ENCODE data around the gene SLC6A19.
A peak's percentile ranks its signal among the peaks of the same experiment; 100 is the strongest.

The SLC6A19 gene

DNA sequence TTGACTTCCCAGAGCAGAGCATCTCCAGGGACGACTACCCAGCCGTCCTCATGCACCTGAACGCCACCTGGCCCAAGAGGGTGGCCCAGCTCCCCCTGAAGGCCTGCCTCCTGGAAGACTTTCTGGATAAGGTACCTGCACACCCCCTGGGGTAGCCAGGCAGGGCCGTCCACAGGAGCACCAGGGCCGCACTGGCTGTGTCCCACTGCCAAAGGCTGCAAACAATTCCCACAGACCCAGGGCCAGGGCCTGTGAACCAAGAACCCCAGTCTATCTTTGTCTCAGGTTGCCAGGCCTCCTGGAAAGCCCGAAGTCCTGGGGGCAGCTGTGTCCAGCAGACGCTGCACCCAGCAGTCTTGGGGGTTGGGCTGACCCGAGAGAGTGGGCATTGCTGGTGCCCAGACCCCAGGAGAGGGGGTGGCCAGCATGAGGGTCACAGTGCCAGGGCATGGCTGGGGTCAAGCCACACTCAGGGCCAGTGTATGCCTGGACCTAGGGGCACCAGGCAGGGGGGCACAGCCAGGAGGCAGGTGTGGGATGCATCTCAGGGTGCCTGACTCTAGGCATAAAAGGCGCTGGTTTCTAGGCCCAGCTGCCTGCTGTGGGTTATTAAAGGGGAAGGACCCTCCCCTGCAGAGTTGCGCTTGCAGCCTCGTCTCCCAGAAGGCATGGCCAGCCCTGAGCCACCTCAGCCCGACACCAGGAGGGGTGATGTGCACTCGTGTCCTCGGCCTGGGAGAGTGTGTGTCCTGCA is 41.5 kb downstream of the SLC6A19 start:
- H3K9me3 ChIP-seq (ENCODE audit: severe bottlenecking) = peaks cover 5% of the 10 kb centered on the region
- no peak for DNase-seq
- no peak overlapping the region for H3K4me3 ChIP-seq (ENCODE audit: low read depth, low read length)
- H3K27me3 ChIP-seq (ENCODE audit: insufficient read depth, low read depth, severe bottlenecking) = no peaks in the 10 kb centered on the region
- TF ChIP-seq, protein P1, sequence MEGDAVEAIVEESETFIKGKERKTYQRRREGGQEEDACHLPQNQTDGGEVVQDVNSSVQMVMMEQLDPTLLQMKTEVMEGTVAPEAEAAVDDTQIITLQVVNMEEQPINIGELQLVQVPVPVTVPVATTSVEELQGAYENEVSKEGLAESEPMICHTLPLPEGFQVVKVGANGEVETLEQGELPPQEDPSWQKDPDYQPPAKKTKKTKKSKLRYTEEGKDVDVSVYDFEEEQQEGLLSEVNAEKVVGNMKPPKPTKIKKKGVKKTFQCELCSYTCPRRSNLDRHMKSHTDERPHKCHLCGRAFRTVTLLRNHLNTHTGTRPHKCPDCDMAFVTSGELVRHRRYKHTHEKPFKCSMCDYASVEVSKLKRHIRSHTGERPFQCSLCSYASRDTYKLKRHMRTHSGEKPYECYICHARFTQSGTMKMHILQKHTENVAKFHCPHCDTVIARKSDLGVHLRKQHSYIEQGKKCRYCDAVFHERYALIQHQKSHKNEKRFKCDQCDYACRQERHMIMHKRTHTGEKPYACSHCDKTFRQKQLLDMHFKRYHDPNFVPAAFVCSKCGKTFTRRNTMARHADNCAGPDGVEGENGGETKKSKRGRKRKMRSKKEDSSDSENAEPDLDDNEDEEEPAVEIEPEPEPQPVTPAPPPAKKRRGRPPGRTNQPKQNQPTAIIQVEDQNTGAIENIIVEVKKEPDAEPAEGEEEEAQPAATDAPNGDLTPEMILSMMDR (IDR thresholded peaks at IDR 0.05; ENCODE audit: low read depth, low read length) = no peak
- no peak overlapping the region for H3K27ac ChIP-seq
- no peaks in the 10 kb centered on the region for H3K36me3 ChIP-seq

GRCh38 chr5:1243487-1244130 is 42.2 kb downstream of the SLC6A19 start:
- DNase-seq = peak; percentile 44
- H3K4me3 ChIP-seq (ENCODE audit: low read depth, low read length) = no peak overlapping the region
- H3K36me3 ChIP-seq = no peaks in the 10 kb centered on the region
- TF ChIP-seq, protein P1 (IDR thresholded peaks at IDR 0.05; ENCODE audit: low read depth, low read length) = no peak
- peaks cover 5% of the 10 kb centered on the region for H3K9me3 ChIP-seq (ENCODE audit: severe bottlenecking)
- no peaks in the 10 kb centered on the region for H3K27me3 ChIP-seq (ENCODE audit: insufficient read depth, low read depth, severe bottlenecking)
- H3K27ac ChIP-seq = no peak overlapping the region

DNA sequence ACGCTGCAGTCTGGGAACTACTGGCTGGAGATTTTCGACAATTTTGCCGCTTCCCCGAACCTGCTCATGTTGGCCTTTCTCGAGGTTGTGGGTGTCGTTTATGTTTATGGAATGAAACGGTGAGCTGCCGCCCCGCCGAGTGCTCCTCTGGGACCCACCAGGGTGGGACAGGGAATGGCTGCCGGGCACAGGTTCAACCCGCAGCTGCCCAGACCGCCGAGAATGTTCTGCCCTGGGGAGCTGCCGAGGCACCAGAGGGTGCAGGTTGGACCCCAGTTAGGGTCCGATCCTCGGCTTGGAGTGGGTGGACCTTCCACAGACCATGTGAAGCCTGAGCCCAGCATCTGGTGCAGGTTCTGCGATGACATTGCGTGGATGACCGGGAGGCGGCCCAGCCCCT is 42.9 kb downstream of the SLC6A19 start:
- Histone ChIP-seq H3K27ac (no peak overlapping the region), H3K9me3 (ENCODE audit: severe bottlenecking) (peaks cover 5% of the 10 kb centered on the region), H3K4me3 (ENCODE audit: low read depth, low read length) (no peak overlapping the region), H3K27me3 (ENCODE audit: insufficient read depth, low read depth, severe bottlenecking) (no peaks in the 10 kb centered on the region), H3K36me3 (no peaks in the 10 kb centered on the region)
- TF ChIP-seq, protein P1 (IDR thresholded peaks at IDR 0.05; ENCODE audit: low read depth, low read length) = no peak
- DNase-seq = no peak

GRCh38 chr5:1244976-1245375 is 43.6 kb downstream of the SLC6A19 start:
- DNase-seq = peak; percentile 86
- no peak overlapping the region for H3K27ac ChIP-seq
- no peaks in the 10 kb centered on the region for H3K36me3 ChIP-seq
- H3K4me3 ChIP-seq (ENCODE audit: low read depth, low read length) = no peak overlapping the region
- no peaks in the 10 kb centered on the region for H3K27me3 ChIP-seq (ENCODE audit: insufficient read depth, low read depth, severe bottlenecking)
- TF ChIP-seq, protein P1 (IDR thresholded peaks at IDR 0.05; ENCODE audit: low read depth, low read length) = peak; percentile 89
- H3K9me3 ChIP-seq (ENCODE audit: severe bottlenecking) = peaks cover 5% of the 10 kb centered on the region

DNA sequence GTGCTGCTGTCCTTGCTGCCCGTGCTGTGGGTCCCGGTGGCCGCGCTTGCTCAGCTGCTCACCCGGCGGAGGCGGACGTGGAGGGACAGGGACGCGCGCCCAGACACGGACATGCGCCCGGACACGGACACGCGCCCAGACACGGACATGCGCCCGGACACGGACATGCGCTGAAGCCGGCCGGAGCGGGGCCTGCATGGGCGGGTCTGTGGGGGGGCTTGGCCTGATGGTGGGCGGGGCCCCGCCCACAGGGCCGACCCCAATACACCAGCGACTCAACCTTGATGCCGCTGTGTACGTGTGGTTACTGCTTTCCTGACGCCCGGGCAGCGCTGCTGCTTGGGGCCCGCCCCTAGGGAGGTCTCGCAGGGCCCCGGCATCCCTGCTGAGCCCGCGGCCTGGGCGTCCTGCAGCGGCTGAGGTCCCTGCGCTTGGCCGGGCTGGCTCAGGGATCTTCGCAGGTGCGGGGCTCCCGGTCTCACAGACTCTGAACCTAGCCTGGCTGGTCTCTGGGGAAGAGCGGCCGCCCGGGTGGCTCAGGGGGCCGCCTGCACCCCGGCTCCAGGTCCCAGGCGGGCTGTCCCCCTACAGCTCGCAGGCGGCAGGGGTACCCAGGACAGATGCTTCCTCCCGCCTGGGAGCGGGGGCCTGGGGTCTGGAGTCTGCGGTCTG is 44.6 kb downstream of the SLC6A19 start:
- TF ChIP-seq, protein P1 (IDR thresholded peaks at IDR 0.05; ENCODE audit: low read depth, low read length) = no peak
- Histone ChIP-seq H3K36me3 (no peaks in the 10 kb centered on the region), H3K9me3 (ENCODE audit: severe bottlenecking) (no peaks in the 10 kb centered on the region), H3K27ac (no peak overlapping the region), H3K27me3 (ENCODE audit: insufficient read depth, low read depth, severe bottlenecking) (no peaks in the 10 kb centered on the region), H3K4me3 (ENCODE audit: low read depth, low read length) (no peak overlapping the region)
- no peak for DNase-seq

All from WERI-Rb-1 (cell line).